Lung (tissue), 12 donors: Measurements from ENCODE around the gene C6orf163. TPM values are rescaled to one million over a fixed set of nuclear protein-coding genes. Genes with fewer than 3 reads are reported as not detected.

ENCODE experiments used
- ATAC-seq: fragments of 200-7000 bp; cut with Tn5 transposase; one replicate; pipeline ENCODE4 v1.9.1; 2020; ENCODE audit warnings: moderate number of reproducible peaks; ENCODE audit not compliant: insufficient read depth, low FRiP score
- DNase-seq, 3 donors: peaks; one replicate each; pipeline ENCODE4 v3.0.0-alpha.2; 2013 to 2017
- H3K27ac ChIP-seq, 2 donors: one replicate each; pipeline ENCODE4 v1.5.1; 2013; ENCODE audit warnings: mild to moderate bottlenecking in 2 of 2, moderate library complexity in 2 of 2, control low read depth in 1 of 2, inconsistent platforms in 1 of 2, low read depth in 1 of 2, low read length in 1 of 2
- H3K27me3 ChIP-seq, 3 donors: one replicate each; pipeline ENCODE4 v1.5.1; 2013; ENCODE audit warnings: low read length in 2 of 3; ENCODE audit not compliant: control insufficient read depth in 3 of 3, insufficient read depth in 3 of 3
- H3K36me3 ChIP-seq, 4 donors: one replicate each; pipeline ENCODE4 v1.5.1; 2013; ENCODE audit warnings: low read length in 4 of 4, mild to moderate bottlenecking in 1 of 4, moderate library complexity in 1 of 4; ENCODE audit not compliant: control insufficient read depth in 4 of 4, insufficient read depth in 4 of 4
- H3K4me1 ChIP-seq, 5 donors: one replicate each; pipeline ENCODE4 v1.5.1; 2013; ENCODE audit warnings: low read length in 5 of 5, mild to moderate bottlenecking in 2 of 5, moderate library complexity in 1 of 5; ENCODE audit not compliant: control insufficient read depth in 5 of 5, insufficient read depth in 5 of 5
- H3K4me3 ChIP-seq: one replicate; pipeline ENCODE4 v1.5.1; 2013; ENCODE audit warnings: mild to moderate bottlenecking, control low read depth, moderate library complexity
- H3K9ac ChIP-seq, 2 donors: one replicate each; pipeline ENCODE4 v1.5.1; 2013; ENCODE audit warnings: low read length in 2 of 2, control low read depth in 1 of 2; ENCODE audit not compliant: insufficient read depth in 1 of 2
- H3K9me3 ChIP-seq, 4 donors: one replicate each; pipeline ENCODE4 v1.5.1; 2013; ENCODE audit warnings: low read length in 3 of 4, mild to moderate bottlenecking in 1 of 4, moderate library complexity in 1 of 4; ENCODE audit not compliant: control insufficient read depth in 4 of 4, insufficient read depth in 3 of 4
- CTCF ChIP-seq: IDR thresholded peaks from 2 replicates; pipeline ENCODE4 v1.5.1; 2012; ENCODE audit warnings: mild to moderate bottlenecking; ENCODE audit errors: control extremely low read depth, extremely low read depth
- WGBS, 2 donors: extraction: QIAGEN DNeasy Blood & Tissue Kit; methylation state at CpG; one replicate each; pipeline ENCODE4 v1.1.7; 2013; 5-methylcytosine and 5-hydroxymethylcytosine counted together
- polyA plus RNA-seq, 2 donors: library from polyadenylated mRNA; stranded (reverse); fragments of 200-250 nt; gene quantifications; one replicate each; pipeline ENCODE4 v1.2.1, GENCODE V29; 2013
- total RNA-seq, 2 donors: library from RNA; depleted of rRNA in 1 of 2; stranded (reverse); fragments of >200 nt in 1 of 2; gene quantifications; one replicate each; pipeline ENCODE4 v1.2.1, GENCODE V29; 2014 to 2021
- donor health status: control.
- donor health status: control.
- donor health status: Bipolar disorder and iron deficiency.
- donor health status: healthy.
- donor health status: DM: yes; HTN: yes; CAD: no.

Gene C6orf163
- total and polyA plus RNA-seq, 4 donors: 0.21 to 11.5 (median 1.6) TPM

GRCh38 chr6:87357479-87358196 lies 13.0 kb downstream of the C6orf163 start:
- ATAC-seq (no peak), DNase-seq (no peak)
- Histone ChIP-seq H3K36me3 (peaks cover 0 to 9% (median 2%) of the 10 kb centered on the region in 4 donors), H3K4me1 (no peaks in the 10 kb centered on the region), H3K27me3 (no peaks in the 10 kb centered on the region), H3K9ac (no peak overlapping the region), H3K4me3 (no peak overlapping the region), H3K9me3 (no peaks in the 10 kb centered on the region), H3K27ac (no peak overlapping the region)
- 92 to 96% methylated on average over 3 of the region's 3 CpGs for WGBS, 2 donors
- no peak for TF ChIP-seq CTCF

- H3K9me3 ChIP-seq: peaks cover 0 to 9% (median 1%) of the 10 kb centered on the region in 4 donors
- no peaks in the 10 kb centered on the region for H3K27me3 ChIP-seq
- no peak overlapping the region for H3K9ac ChIP-seq
- no peak overlapping the region for H3K27ac ChIP-seq
- no peak overlapping the region for H3K4me3 ChIP-seq
- no peak for ATAC-seq
- no peaks in the 10 kb centered on the region for H3K4me1 ChIP-seq
- peaks cover 0 to 3% (median 1%) of the 10 kb centered on the region in 4 donors for H3K36me3 ChIP-seq
- 72 to 78% methylated on average over 5 of the region's 5 CpGs for WGBS, 2 donors
- no peak for TF ChIP-seq CTCF
- DNase-seq: no peak
These were observed 20.1 kb downstream of the C6orf163 start for GRCh38 chr6:87364602-87365252.

GRCh38 chr6:87366072-87366827 lies 21.6 kb downstream of the C6orf163 start:
- TF ChIP-seq CTCF: no peak
- Histone ChIP-seq H3K27me3 (no peaks in the 10 kb centered on the region), H3K4me1 (no peaks in the 10 kb centered on the region), H3K27ac (no peak overlapping the region), H3K9me3 (peaks cover 0 to 9% (median 1%) of the 10 kb centered on the region in 4 donors), H3K9ac (no peak overlapping the region), H3K36me3 (no peaks in the 10 kb centered on the region), H3K4me3 (no peak overlapping the region)
- no peak for ATAC-seq
- 95 to 96% methylated on average over 4 of the region's 4 CpGs for WGBS, 2 donors
- DNase-seq: no peak
